ENCODE measurements around the gene PMM1. TPM values are rescaled to one million over a fixed set of nuclear protein-coding genes. Genes with fewer than 3 reads are reported as not detected.

Gene PMM1
- total RNA-seq, 1 experiment from 2014 or later: 49.3 TPM

- intact Hi-C loops (cut with micrococcal nuclease; ENCODE audit: unreplicated experiment): no loop called here
- peaks cover 47% of the 10 kb centered on the region for H3K79me2 ChIP-seq (ENCODE audit: low read depth)
- ChIA-PET POLR2A (ENCODE audit: unreplicated experiment) (no interaction called here), CTCF (interaction anchor here (0.6 kb wide), 1 partner anchor 82 kb away, joined by 3 read pairs; no protein-coding TSS in a partner anchor)
- no peaks in the 10 kb centered on the region for H3K9me2 ChIP-seq (ENCODE audit: insufficient read depth)
- H3K4me2 ChIP-seq: no peak overlapping the region
- no peak overlapping the region for H2AFZ ChIP-seq
- H4K20me1 ChIP-seq (ENCODE audit: insufficient read depth): peaks cover 76% of the 10 kb centered on the region
- BruUV-seq (replicated peaks): no TSS peak
- H3K27ac ChIP-seq: no peak overlapping the region
- no peak overlapping the region for H3K4me3 ChIP-seq
- no peaks in the 10 kb centered on the region for H3K27me3 ChIP-seq (ENCODE audit: insufficient read depth, low read depth)
- no peak for DNase-seq
- peaks cover under 1% of the 10 kb centered on the region; the same call in 1 of the 2 replicates for H3K4me1 ChIP-seq (replicated peaks; ENCODE audit: insufficient read depth)
- H3F3A ChIP-seq (ENCODE audit: insufficient read depth, low read depth): peaks cover 35% of the 10 kb centered on the region; the same call in 1 of the 2 replicates
- TF ChIP-seq EZH2 (IDR thresholded peaks at IDR 0.05; ENCODE audit: low read depth) (no peak), CTCF (conservative IDR thresholded peaks at IDR 0.05) (no peak)
- H3K36me3 ChIP-seq (ENCODE audit: low read depth): peaks cover 12% of the 10 kb centered on the region; the same call in 1 of the 2 replicates
- no peaks in the 10 kb centered on the region for H3K9me3 ChIP-seq (ENCODE audit: insufficient read depth, low read depth)
Observed at GRCh38 chr22:41537203-41537602, 52.4 kb downstream of the PMM1 start.

GRCh38 chr22:41535244-41535643, 54.4 kb downstream of the PMM1 start:
- TF ChIP-seq CTCF (conservative IDR thresholded peaks at IDR 0.05): no peak; the same call in 1 of the 2 replicates
- TF ChIP-seq EZH2 (IDR thresholded peaks at IDR 0.05; ENCODE audit: low read depth): no peak
- Histone ChIP-seq H3K9me2 (ENCODE audit: insufficient read depth) (no peaks in the 10 kb centered on the region), H3K4me2 (no peak overlapping the region), H3K27ac (no peak overlapping the region), H3K36me3 (ENCODE audit: low read depth) (peaks cover 19% of the 10 kb centered on the region; the same call in 1 of the 2 replicates), H3K4me1 (replicated peaks; ENCODE audit: insufficient read depth) (no peaks in the 10 kb centered on the region), H3K9me3 (ENCODE audit: insufficient read depth, low read depth) (no peaks in the 10 kb centered on the region), H3K4me3 (no peak overlapping the region), H2AFZ (no peak overlapping the region), H4K20me1 (ENCODE audit: insufficient read depth) (peaks cover 76% of the 10 kb centered on the region), H3K27me3 (ENCODE audit: insufficient read depth, low read depth) (no peaks in the 10 kb centered on the region), H3F3A (ENCODE audit: insufficient read depth, low read depth) (peaks cover 50% of the 10 kb centered on the region; the same call in 1 of the 2 replicates), H3K79me2 (ENCODE audit: low read depth) (peaks cover 30% of the 10 kb centered on the region)
- no peak for DNase-seq
- BruUV-seq (replicated peaks): no TSS peak
- intact Hi-C loops (cut with micrococcal nuclease; ENCODE audit: unreplicated experiment): no loop called here
- CTCF ChIA-PET: interaction anchor here (0.6 kb wide), 2 partner anchors 19 to 20 kb away, joined by 3 read pairs; no protein-coding TSS in a partner anchor
- POLR2A ChIA-PET (ENCODE audit: unreplicated experiment): no interaction called here

- Histone ChIP-seq H3F3A (ENCODE audit: insufficient read depth, low read depth) (peaks cover 60% of the 10 kb centered on the region), H3K36me3 (ENCODE audit: low read depth) (peaks cover 19% of the 10 kb centered on the region; the same call in 1 of the 2 replicates), H3K9me3 (ENCODE audit: insufficient read depth, low read depth) (no peaks in the 10 kb centered on the region), H4K20me1 (ENCODE audit: insufficient read depth) (peaks cover 77% of the 10 kb centered on the region), H3K9me2 (ENCODE audit: insufficient read depth) (no peaks in the 10 kb centered on the region), H3K4me3 (no peak overlapping the region), H3K4me1 (replicated peaks; ENCODE audit: insufficient read depth) (no peaks in the 10 kb centered on the region), H3K27ac (no peak overlapping the region), H2AFZ (no peak overlapping the region), H3K27me3 (ENCODE audit: insufficient read depth, low read depth) (no peaks in the 10 kb centered on the region), H3K79me2 (ENCODE audit: low read depth) (peaks cover 23% of the 10 kb centered on the region), H3K4me2 (no peak overlapping the region)
- TF ChIP-seq CTCF (conservative IDR thresholded peaks at IDR 0.05): no peak
- TF ChIP-seq EZH2 (IDR thresholded peaks at IDR 0.05; ENCODE audit: low read depth): no peak
- intact Hi-C loops (cut with micrococcal nuclease; ENCODE audit: unreplicated experiment): no loop called here
- no peak for DNase-seq
- ChIA-PET CTCF (no interaction called here), POLR2A (ENCODE audit: unreplicated experiment) (interaction anchor here (0.7 kb wide), 2 partner anchors 55 to 533 kb away, joined by 3 to 7 read pairs; partner anchors contain the start of gene PMM1)
- no TSS peak for BruUV-seq (replicated peaks)
Observed at GRCh38 chr22:41534219-41534618, 55.4 kb downstream of the PMM1 start.

Measured in PC-9 (cell line).